HG02973 (cell line): ENCODE data around the gene SLC27A1.
"Not testable (repeated sequence)": the region's sequence is repeated elsewhere in the genome, so short reads cannot be mapped to it uniquely, and the experiment has no call there.

ENCODE experiments used
- ATAC-seq: cut with Tn5 transposase; IDR thresholded peaks from one replicate; pipeline ENCODE4 v1.9.1; 2021; ENCODE audit warnings: moderate library complexity; ENCODE audit not compliant: unreplicated experiment

SLC27A1 gene

DNA sequence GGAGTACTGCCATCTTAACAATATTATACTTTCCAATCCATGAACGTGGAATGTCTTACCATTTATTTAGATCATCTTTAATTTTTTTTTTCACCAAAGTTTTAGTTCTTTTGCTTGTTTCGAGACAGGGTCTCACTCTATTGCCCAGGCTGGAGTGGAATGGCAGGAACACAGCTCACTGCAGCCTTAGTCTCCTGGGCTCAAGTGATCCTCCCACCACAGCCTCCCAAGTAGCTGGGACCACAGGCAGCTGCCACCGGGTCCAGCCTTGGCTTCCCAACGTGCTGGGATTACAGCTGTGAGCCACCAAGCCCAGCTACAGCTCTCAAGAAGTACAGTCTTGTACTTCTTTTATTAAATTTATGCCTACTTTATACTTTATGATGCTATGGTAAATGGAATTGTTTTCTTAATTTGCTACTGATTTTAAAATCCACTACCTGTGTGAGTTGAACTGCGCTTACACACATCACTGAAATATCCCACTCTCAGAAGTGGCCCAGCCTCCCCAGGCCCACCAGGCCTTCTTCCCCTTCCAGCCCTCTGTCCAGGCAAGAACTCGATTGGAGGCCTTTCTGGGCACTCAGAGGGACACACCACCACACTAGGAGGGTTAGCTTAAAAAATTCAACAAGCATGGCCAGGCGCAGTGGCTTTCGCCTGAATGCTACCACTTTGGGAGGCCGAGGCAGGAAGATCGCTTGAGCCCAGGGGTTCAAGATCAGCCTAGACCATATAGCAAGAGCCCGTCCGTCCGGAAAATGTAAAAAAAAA is 40.1 kb downstream of the SLC27A1 start:
- no peak for ATAC-seq

DNA sequence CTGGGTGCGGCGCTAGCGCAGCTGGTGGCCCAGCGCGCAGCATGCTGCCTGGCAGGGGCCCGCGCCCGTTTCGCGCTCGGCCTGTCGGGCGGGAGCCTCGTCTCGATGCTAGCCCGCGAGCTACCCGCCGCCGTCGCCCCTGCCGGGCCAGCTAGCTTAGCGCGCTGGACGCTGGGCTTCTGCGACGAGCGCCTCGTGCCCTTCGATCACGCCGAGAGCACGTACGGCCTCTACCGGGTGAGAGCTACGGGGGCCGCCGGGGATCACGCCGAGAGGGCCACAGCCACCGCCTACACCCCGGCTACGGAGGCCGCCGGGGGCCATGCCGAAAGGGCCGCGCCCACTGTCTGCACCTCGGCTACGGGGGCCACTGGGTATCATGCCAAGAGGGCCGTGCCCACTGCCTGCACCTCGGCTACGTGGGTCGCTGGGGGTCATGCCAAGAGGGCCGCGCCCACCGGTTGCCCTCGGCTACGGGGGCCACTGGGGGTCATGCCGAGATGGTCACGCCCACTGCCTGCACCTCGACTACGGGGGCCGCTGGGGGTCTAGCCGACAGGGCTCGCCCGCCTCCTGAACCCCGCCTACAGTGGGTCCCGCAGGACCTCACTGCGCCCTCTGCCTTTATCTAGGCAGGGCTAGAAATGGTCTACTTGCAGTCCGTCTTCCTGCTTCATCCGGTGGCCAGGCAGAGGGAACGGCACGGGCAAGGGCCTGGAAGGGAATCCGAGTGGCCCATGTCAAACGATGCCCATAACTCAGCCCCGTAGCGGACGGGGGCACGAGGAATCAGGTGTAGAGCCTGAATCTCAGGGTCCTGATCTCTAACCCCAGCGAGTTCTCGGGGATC is 41.6 kb downstream of the SLC27A1 start:
- peak; percentile 58 for ATAC-seq

DNA sequence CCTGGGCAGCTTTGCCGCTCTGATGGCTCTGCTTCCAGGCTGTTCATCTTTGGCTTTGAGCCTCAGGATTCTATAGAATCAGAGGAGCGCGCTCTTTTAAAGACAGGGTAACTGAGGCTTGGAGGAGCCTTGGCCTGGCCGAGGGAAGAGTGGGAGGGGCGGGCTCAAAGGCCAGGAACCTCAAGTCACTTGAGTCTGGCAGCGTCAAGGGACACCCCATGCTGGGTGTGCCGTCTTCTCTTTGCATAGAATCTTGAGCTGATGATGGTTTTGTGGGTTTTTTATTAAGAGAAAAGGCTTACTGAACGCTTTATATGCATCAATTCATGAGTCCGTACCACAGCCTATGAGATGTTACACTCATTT is 42.2 kb downstream of the SLC27A1 start:
- no peak for ATAC-seq

DNA sequence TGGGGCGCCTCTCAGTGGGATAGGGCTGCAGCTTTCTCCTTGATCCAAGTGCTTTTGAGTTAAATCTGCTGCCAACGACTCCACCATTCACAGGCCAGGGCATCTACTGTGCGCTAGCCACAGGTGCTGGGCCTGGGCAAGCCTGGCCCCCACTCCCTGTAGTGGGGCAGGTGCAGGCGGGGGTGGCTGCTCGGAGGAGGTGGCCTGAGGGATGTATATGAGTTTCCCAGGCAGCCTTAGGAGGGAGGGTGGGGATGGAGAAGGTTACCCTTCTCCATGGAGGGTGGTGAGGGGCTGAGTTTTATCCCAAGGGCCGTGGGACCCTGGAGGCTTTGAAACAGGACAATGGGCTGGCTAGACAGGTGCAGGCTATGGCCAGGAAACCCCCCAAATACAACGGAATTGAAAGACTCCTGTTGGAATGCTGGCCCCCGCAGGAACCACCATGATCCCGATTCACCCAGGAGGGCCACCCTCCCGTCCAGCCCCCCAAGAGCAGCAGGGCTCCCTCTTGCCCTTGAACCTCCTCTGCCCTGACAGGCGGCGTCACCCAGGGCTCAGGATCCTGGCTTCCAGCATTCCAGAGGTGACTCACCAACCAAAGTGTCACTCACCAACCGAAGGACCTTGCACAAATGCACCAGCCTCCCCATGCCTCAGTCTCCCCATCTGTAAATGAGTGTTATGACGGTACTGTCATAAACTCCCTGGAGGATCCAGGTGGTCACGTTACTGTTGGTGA is 45.3 kb downstream of the SLC27A1 start:
- ATAC-seq, result no peak

DNA sequence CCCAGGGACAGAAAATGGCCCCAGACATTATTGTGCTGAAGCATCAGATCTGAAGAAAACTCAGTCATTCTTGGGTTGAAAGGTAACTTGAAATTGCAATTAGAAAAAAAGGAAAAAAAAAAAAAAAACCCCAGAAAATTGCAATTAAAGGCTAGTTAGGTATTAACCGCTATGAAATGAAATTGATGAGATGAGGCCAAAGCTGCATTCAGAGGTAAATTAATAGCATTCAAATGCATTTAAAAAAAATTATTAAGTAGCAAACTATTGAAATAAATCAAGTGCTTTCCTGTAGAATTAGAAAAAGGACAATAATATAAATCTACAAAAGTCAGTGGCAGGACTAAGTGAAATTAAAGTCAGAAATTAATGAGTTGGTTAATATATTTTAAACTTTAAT is 47.6 kb downstream of the SLC27A1 start:
- no peak for ATAC-seq

DNA sequence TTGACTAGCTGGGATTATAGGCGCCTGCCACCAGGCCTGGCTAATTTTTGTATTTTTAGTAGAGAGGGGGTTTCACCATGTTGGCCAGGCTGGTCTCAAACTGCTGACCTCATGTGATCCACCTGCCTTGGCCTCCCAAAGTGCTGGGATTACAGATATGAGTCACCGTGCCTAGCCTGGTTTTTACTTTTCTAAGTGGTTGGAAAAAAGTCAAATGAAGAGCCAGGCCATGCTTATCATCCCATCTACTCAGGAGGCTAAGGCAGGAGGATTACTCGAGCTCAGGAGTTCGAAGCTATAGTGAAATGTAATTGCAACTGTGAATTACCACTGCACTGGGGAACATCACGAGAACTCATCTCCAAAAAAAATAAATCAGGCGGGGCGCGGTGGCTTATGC is 48.3 kb downstream of the SLC27A1 start:
- ATAC-seq, result not testable (repeated sequence)

DNA sequence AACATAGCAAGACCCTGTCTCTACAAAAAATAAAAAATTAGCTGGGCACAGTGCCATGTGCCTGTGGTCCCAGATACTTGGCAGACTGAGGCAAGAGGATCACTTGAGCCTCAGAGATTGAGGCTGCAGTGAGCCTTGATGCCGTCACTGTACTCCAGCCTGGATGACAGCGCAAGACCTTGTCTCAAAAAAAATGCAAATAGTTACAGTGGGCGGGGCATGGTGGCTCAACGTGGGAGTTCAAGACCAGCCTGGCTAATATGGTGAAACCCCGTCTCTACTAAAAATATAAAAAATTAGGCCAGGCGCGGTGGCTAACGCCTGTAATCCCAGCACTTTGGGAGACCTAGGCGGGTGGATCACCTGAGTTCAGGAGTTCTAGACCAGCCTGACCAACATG is 49.6 kb downstream of the SLC27A1 start:
- no peak for ATAC-seq

DNA sequence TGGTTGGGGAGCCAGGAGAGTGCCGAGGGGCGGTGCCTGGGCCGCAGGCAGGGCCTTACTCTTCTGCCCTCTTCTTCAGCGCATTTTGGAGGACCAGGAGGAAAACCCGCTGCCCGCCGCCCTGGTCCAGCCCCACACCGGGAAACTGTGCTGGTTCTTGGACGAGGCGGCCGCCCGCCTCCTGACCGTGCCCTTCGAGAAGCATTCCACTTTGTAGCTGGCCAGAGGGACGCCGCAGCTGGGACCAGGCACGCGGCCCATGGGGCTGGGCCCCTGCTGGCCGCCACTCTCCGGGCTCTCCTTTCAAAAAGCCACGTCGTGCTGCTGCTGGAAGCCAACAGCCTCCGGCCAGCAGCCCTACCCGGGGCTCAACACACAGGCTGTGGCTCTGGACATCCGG is 50.5 kb downstream of the SLC27A1 start:
- ATAC-seq, result no peak

DNA sequence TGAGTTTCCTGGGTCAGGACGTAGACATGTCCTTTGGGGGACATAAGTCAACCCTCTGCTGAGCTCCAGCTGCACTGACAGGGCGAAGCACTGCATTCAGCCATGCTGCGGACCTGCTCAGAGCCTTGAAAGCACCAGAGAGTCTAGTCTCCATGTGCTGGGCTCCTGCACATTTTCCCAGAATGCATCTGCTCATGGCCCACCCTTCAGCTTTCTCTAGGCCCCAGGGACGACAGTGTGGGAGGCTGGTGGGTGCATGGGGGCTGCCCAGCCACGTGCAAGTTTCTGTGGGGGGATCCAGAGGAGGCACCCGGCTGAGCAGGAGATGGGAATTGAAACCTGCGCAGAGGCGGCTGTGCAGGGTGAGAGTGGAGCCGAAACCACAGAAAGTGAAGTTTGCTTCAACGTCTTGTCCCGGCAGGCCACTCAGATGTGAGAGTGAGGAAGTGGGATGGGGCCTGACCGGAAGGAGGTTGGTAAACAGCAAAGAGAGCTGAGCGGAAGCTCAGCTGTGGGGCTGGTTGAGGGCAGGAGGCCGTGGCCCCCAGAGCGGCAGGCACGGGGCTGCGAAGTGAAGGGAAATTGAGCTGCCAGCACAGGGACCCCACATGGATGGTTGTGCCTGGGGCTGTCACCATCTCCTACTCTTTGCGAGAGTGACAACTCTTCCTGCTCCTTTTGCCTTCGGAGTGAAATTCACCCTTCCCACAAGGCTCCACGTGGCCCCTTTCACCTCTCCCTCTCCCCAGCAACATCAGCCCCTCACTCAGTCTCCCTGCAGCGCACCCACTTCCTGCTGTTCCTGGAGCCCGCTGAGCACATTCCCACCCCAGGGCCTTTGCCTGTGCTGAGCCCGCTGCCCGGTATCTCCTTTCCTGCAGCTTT is 52.9 kb downstream of the SLC27A1 start:
- peak; percentile 62 for ATAC-seq

DNA sequence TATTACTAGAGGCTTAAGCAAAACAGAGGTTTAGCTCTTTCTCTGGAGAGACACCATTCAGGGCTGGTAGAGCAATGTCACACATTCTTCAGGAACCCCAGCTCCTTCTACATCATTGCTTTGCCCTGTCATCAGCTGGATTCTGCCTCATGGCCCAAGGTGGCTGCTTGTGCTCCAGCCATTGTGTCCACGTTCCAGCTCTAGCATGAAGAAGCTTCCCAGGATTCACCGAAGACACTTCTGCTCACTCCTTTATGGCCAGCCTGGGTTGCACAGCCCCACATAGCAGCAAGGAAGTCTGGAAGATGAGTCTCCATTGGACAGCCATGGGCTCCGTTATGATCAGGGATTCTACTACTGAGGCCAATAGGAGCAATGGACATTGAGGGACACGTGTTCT is 54.3 kb downstream of the SLC27A1 start:
- no peak for ATAC-seq

DNA sequence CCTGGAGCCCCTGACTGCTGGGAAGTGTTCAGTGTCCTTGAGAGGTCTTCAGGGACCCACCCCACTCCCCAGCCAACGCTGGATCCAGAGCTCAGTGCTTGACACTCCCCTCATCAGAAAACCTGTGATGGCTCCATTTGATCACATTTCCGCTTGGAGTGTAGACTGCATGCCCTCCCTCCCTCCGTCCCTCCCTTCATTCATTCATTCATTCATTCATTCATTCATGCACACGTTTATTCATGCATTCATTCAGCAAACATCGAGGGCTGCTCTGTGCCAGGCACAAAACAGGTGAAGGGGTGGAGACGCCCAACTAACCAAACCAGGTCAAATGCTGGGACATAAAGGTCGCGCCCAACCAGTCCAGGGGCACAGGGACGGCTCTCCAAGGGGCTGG is 54.8 kb downstream of the SLC27A1 start:
- ATAC-seq, result no peak

DNA sequence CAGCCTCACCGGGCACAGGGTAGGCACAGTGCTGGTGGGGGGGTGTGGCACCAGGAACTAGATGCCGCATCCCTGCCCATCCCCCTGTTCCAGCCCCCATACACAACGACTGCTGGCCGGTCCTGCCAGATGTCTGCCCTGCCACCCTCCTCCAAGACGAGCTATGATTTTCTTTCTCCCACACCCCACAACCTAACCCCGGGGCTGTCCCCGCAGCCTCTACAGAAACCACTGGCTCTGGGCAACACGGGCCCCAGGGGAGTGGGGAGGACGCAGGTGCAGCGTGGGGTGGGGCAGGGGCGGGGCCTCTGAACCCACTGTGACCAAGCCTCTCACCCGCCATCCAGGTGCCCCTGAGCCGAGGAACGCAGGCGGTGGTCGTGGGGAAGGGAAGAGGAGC is 56.6 kb downstream of the SLC27A1 start:
- no peak for ATAC-seq

DNA sequence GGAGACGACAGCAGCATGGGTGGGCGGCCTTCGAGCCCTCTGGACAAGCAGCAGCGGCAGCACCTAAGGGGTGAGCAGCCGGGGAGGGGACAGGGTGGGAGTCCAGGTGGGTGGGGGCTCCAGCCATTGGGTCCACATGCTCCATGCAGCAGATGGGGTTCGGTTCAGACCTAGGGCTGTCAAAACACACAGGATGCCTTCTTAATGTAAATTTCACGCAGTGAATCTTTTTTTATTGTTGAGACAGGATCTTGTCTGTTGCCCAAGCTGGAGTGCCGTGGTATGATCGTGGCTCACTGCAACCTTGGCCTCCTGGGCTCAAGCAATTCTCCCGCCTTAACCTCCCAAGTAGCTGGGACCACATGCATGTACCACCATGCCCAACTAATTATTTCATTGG is 57.0 kb downstream of the SLC27A1 start:
- ATAC-seq, result no peak

DNA sequence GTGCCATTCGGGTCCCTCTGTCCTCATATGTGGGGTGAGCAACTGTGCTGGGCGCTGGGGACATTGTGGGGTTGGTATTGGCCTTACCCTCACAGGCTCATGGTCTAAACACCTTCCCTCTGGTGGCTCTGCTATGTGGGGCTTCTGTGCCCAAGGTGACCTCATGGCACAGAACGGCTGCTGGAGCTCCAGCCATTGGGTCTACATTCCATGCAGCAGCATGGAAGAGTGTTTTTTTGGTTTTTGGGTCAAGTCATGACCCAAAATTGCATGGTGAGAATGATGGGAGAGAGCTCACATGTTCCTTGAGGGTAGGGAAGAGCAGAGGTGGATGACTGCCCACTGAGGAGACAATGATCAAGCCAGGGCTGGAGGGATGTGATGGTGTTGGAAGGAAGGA is 58.3 kb downstream of the SLC27A1 start:
- no peak for ATAC-seq

DNA sequence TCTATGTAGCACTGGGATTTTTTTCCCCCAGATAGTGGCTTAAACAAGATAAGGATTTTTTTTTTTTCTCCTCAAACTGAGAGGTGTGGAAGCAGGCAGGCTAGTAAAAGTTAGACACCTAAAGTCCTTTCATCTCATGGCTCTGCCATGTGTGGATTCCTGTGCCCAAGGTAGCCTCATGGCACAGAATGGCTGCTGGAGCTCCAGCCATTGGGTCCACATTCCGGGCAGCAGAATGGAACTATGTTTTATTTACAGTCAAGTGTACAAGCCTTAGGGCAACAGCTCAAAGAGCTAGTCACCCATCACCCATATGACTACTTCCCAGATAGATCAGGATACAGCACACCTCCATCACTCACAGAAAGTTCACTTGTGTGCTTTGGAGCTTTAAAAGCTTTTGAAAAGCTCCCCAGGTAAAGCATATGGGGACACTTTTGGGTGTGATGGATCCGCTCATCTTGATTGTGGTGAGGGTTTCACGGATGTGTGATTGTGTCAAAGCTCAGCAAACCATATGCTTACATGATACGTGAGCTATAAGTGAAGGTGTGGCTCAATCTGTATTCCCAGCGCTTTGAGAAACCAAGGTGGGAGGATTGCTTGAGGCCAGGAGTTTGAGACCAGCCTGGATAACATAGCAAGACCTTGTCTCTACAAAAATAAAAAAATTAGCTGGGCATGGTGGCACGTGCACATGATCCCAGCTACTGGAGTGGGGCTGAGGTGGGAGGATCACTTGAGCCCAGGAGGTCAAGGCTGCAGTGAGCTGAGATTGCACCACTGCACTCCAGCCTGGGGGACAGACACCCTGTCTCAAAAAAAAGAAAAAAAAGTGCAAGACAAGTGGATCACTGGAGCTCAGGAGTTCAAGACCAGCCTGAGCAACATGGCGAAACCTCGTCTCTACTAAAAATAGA is 59.2 kb downstream of the SLC27A1 start:
- ATAC-seq, result no peak

DNA sequence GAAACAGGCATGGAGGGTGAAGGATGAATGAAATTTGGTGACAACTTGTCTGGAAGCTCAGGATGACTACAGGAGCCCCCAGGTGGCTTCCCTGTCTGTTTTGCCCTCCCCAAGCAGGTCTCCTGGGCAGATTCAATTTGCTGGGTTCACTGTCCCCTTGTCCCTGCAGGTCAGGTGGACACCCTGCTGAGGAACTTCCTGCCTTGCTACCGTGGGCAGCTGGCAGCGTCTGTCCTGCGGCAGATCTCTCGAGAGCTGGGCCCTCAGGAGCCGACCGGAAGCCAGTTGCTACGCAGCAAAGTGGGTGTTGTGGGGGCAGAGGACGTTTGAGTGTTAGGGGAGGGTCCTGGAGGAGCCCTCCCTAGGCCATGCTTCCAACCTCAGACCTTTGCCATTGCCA is 60.3 kb downstream of the SLC27A1 start:
- no peak for ATAC-seq

DNA sequence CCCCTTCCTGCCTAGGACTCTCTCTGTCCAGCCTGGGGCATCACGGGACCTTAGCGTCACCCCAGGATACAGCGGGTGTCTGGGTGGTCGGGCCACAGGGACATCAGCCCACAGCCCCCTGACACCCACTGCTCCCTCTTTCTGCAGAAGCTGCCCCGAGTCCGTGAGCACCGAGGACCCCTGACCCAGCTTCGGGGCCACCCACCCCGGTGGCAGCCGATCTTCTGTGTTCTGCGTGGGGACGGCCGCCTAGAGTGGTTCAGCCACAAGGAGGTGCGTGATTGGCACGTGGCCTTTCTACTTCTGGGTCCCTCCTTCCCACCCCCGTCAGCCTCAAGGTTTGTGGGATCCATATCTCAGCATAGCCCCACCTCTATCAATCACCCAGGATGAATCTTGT is 61.8 kb downstream of the SLC27A1 start:
- ATAC-seq, result no peak

DNA sequence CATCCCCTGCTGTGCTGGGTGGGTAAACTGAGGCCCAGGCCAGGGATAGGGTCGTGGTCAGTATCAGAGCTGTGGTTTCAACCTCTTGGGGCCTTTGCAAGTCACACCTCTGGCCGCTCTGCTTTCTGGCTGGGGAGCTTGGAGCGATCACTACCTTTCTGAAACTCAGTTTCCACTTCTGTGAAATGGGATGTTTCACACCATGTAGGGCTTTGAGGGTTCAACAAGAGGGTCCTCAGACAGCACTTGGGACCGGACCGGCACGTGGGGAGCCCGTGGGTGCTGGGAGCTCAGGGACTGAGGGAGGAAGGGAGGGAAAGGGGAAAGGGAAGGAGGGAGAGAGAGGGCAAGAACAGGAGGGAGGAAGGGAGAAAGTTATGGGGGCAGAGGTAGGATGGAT is 62.2 kb downstream of the SLC27A1 start:
- no peak for ATAC-seq

DNA sequence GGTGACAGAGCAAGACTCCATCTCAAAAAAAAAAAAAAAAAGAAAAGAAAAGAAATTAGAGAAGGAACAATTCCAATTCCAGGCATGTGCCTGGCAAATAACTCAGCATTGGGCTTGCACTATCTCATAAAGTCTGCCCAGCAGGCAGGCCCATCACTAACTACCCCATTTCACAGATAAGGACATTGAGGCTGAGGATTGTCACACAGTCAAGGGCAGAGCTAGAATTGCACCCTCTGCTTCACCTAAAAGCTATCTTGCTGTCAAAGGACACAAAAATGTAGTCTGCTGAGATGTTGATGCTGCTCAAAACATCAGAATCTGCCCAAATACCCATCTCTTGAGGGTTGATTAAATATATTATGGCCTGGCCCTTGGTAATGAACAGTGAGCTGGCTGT is 64.4 kb downstream of the SLC27A1 start:
- ATAC-seq, result no peak

DNA sequence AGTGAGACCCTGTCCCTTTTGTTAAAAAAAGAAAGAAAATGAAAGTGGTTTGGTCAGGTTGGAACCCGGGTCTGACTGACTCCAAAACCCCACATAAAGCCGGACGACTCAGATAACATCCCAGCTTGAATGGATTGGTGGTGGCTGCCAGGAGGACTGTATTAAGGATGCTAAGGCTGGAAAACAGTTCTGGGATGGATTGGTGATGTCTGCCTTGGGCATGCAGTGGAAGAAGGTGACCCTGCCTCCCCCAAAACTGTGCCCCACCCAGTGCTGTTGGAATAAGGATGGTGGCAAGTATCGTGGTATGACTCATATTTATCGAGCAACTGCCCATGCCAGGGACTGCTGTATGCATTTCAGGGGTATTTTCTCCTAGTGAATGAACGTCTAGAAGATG is 66.6 kb downstream of the SLC27A1 start:
- no peak for ATAC-seq
